ENCODE results near the gene VWCE. TPM values are rescaled to one million over a fixed set of nuclear protein-coding genes. Genes with fewer than 3 reads are reported as not detected.

The VWCE gene
- total RNA-seq, 4 donors from 2014 or later: 0.85 to 1.2 TPM; not detected in 2

DNA sequence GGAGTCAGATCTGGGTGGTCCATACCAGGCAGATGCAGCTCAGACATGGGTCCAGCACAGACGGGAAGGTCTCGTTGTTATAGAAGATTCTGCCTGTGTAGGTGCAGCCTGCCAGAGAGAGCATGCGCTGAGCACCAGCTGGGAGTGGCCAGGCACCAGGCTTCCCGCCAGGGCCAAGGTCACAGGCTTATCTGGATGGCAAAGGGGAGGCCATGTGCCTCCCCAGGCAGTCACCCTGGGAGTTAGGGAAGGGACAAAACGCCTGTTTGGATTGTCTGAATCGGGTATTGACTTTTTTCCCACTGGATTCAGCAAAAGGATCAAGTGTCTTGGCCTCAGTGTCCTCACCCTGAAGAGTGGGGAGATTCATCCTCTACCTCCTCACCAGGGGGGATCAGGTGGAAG lies 27.7 kb downstream of the VWCE start:
- no peaks in the 10 kb centered on the region for H3K27me3 ChIP-seq
- H3K27ac ChIP-seq: no peak overlapping the region
- no peaks in the 10 kb centered on the region for H3K4me1 ChIP-seq
- no peak overlapping the region for H3K4me3 ChIP-seq
- peak in 1 of 3 donors; percentile 65 for DNase-seq
- no peaks in the 10 kb centered on the region for H3K9me3 ChIP-seq
- H3K36me3 ChIP-seq: no peaks in the 10 kb centered on the region
- no peak for TF ChIP-seq POLR2A (IDR thresholded peaks at IDR 0.05)
- TF ChIP-seq, protein P1, sequence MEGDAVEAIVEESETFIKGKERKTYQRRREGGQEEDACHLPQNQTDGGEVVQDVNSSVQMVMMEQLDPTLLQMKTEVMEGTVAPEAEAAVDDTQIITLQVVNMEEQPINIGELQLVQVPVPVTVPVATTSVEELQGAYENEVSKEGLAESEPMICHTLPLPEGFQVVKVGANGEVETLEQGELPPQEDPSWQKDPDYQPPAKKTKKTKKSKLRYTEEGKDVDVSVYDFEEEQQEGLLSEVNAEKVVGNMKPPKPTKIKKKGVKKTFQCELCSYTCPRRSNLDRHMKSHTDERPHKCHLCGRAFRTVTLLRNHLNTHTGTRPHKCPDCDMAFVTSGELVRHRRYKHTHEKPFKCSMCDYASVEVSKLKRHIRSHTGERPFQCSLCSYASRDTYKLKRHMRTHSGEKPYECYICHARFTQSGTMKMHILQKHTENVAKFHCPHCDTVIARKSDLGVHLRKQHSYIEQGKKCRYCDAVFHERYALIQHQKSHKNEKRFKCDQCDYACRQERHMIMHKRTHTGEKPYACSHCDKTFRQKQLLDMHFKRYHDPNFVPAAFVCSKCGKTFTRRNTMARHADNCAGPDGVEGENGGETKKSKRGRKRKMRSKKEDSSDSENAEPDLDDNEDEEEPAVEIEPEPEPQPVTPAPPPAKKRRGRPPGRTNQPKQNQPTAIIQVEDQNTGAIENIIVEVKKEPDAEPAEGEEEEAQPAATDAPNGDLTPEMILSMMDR (IDR thresholded peaks at IDR 0.05): no peak

DNA sequence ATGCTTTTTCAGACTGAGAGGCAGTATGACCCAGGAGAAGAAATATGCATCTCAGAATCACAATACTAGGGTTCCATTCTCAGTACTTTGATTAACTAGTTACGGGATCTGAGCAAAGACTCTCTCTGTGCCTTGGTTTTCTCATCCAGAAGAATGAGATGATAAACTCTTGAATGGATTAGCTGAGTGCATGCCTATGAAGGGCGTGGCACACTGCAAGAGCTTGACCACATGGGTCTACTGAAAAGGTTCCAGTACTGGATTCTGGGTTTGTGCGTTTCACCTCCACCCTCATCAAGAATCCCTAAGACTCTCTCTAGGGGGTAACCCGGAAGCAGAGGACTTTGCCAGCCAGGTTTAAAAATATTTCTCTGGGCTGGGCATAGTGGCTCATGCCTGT lies 28.5 kb downstream of the VWCE start:
- Histone ChIP-seq H3K4me3 (no peak overlapping the region), H3K27ac (no peak overlapping the region), H3K36me3 (no peaks in the 10 kb centered on the region), H3K27me3 (no peaks in the 10 kb centered on the region), H3K4me1 (no peaks in the 10 kb centered on the region), H3K9me3 (no peaks in the 10 kb centered on the region)
- DNase-seq: no peak
- no peak for TF ChIP-seq POLR2A (IDR thresholded peaks at IDR 0.05)
- TF ChIP-seq, protein P1 (IDR thresholded peaks at IDR 0.05): no peak

DNA sequence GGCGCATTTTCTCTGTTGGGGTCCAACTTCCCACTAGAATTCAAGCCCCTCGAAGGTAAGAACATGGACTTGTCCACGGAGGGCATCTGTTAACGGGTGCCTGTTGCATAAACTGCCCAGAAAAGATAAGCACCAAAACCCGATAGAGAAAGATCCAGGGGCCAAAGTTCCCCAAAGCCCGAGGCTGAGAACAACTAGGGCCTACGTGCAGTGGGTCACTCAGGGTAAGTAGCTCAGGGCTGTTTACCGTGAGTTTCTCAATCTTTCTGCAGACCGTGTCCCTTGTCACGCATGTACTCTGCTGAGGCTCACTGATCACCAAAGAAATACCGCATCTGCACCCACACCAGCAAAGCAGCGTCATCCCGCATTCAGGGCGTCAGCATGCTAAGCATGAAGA lies 29.8 kb downstream of the VWCE start:
- Histone ChIP-seq H3K4me1 (no peaks in the 10 kb centered on the region), H3K4me3 (no peak overlapping the region), H3K36me3 (no peaks in the 10 kb centered on the region), H3K27me3 (no peaks in the 10 kb centered on the region), H3K27ac (no peak overlapping the region), H3K9me3 (no peaks in the 10 kb centered on the region)
- no peak for DNase-seq
- no peak for TF ChIP-seq POLR2A (IDR thresholded peaks at IDR 0.05)
- TF ChIP-seq, protein P1 (IDR thresholded peaks at IDR 0.05): no peak

DNA sequence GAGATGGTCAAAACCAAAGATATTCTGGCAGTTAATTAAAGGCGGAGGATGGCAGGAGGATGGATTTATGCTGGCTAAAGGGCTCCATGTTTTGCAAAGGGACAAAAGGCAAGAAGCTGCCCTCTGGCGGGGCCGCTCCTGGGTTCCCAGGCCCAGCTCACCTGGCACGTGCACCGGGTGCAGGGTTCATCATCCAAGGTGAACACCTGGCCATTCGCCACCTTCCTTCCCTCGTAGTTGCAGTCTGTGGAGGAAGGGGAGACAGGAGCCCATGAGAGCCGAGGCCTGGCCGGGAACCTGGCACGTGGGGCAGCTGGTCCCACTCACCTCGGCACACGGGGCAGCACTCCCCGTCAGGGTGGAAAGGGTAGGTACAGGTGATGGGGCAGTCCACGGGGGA lies 30.3 kb downstream of the VWCE start:
- Histone ChIP-seq H3K27me3 (no peaks in the 10 kb centered on the region), H3K4me1 (no peaks in the 10 kb centered on the region), H3K4me3 (no peak overlapping the region), H3K27ac (no peak overlapping the region), H3K36me3 (no peaks in the 10 kb centered on the region), H3K9me3 (no peaks in the 10 kb centered on the region)
- peak in 2 of 3 donors; percentile 64 to 71 for DNase-seq
- no peak for TF ChIP-seq POLR2A (IDR thresholded peaks at IDR 0.05)
- TF ChIP-seq, protein P1 (IDR thresholded peaks at IDR 0.05): peak in 1 of 6 experiments; percentile 17

DNA sequence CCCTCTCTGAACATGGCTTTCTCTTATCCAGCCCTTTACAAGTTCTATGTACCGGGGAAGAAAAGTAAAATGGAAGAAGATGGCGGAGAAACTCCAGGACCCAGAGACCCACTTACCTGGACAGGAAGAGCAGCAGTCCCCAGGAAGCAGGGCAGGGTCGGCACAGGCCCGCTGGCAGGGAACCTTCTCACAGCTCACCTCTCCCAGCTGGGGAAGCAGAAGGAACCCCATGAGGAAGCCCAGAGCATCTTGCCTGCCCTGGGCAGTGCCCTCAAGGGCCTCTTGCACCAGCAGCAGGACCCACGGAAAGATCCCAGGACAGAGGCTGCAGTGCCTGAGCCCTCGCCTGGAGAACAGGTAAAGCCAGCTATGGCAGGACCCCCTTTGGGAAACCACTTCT lies 30.7 kb downstream of the VWCE start:
- no peak for TF ChIP-seq POLR2A (IDR thresholded peaks at IDR 0.05)
- TF ChIP-seq, protein P1 (IDR thresholded peaks at IDR 0.05): no peak
- Histone ChIP-seq H3K27ac (no peak overlapping the region), H3K27me3 (no peaks in the 10 kb centered on the region), H3K4me3 (no peak overlapping the region), H3K4me1 (no peaks in the 10 kb centered on the region), H3K9me3 (no peaks in the 10 kb centered on the region), H3K36me3 (no peaks in the 10 kb centered on the region)
- DNase-seq: no peak

DNA sequence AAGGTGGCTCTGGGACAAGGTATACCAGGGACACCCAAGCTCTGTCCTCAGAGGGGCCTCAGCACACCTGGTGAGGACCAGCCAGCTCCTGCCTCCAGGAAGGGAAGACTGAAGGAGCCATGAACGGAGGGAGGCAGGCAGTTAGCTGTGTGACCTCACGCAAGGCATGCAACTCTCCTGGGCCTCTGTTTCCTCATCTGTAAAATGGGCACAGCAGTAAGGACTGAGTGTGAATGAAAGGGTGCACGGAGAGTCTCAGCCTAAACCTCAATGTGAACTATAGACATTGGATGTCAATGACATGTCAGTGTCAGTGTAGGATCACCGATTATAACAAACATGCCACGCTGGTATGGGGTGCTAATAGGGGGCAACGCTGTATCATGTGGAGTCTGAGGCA lies 35.8 kb downstream of the VWCE start:
- H3K27ac ChIP-seq: no peak overlapping the region
- H3K27me3 ChIP-seq: no peaks in the 10 kb centered on the region
- H3K4me3 ChIP-seq: no peak overlapping the region
- H3K4me1 ChIP-seq: no peaks in the 10 kb centered on the region
- H3K36me3 ChIP-seq: no peaks in the 10 kb centered on the region
- DNase-seq: no peak
- TF ChIP-seq POLR2A (IDR thresholded peaks at IDR 0.05): no peak
- H3K9me3 ChIP-seq: no peaks in the 10 kb centered on the region
